ENCODE data around the gene TEAD1. TPM values are rescaled to one million over a fixed set of nuclear protein-coding genes. Genes with fewer than 3 reads are reported as not detected.

The TEAD1 gene
- total and polyA plus RNA-seq, 2 donors (not counting 1 experiment from before 2014, with no cell fraction given): 88.6 to 121 TPM

DNA sequence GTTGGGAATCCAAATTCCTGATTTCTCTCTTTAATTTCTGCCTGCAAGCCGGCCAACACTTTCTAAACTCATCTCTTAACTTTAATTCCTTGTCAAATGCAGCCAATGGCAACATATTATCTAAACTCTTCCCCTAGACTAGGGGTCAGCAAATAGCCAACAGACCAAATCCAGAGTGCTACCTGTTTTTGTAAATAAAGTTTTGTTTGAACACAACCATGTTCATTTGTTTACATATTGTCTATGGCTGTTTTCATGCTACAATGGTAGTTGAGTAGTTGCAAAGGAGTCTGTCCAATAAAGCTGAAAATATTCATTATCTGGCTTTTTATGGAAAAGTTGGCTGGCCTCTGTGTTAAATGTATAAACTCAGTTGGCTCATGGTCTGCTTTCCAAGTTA, 297.7 kb downstream of the TEAD1 start:
- Histone ChIP-seq H4K20me1 (ENCODE audit: control insufficient read depth, extremely low read depth, insufficient read depth, low read length) (no peaks in the 10 kb centered on the region), H3K9me3 (ENCODE audit: control insufficient read depth, insufficient read depth, low read depth, low read length) (no peaks in the 10 kb centered on the region), H3K27me3 (ENCODE audit: control insufficient read depth, insufficient read depth, low read length) (peaks cover 6% of the 10 kb centered on the region), H2AFZ (ENCODE audit: low read length) (no peak overlapping the region), H3K36me3 (ENCODE audit: control insufficient read depth, insufficient read depth, low read length) (no peaks in the 10 kb centered on the region), H3K79me2 (ENCODE audit: control insufficient read depth, insufficient read depth, low read length) (no peaks in the 10 kb centered on the region), H3K4me2 (ENCODE audit: extremely low read depth, insufficient read depth, low read length) (no peak overlapping the region), H3K4me3 (replicated peaks in 1 of 4; ENCODE audit: control extremely low read depth in 1 of 4, insufficient read depth in 1 of 4, low read depth in 3 of 4, low read length in 4 of 4) (no peak overlapping the region), H3K9ac (ENCODE audit: insufficient read depth, low read length) (no peak overlapping the region), H3K4me1 (ENCODE audit: control insufficient read depth, extremely low read depth, insufficient read depth, low read length) (no peaks in the 10 kb centered on the region), H3K27ac (ENCODE audit: insufficient read depth, low read length) (no peak overlapping the region)
- TF ChIP-seq CTCF (conservative IDR thresholded peaks at IDR 0.05 in 1 of 2, IDR thresholded peaks at IDR 0.05 in 1 of 2; ENCODE audit: low read depth in 1 of 2, low read length in 2 of 2) (no peak), EZH2 (IDR thresholded peaks at IDR 0.05; ENCODE audit: low read length, missing control alignments) (no peak)
- no peak for DNase-seq (ENCODE audit: low read depth in 2 of 2)

DNA sequence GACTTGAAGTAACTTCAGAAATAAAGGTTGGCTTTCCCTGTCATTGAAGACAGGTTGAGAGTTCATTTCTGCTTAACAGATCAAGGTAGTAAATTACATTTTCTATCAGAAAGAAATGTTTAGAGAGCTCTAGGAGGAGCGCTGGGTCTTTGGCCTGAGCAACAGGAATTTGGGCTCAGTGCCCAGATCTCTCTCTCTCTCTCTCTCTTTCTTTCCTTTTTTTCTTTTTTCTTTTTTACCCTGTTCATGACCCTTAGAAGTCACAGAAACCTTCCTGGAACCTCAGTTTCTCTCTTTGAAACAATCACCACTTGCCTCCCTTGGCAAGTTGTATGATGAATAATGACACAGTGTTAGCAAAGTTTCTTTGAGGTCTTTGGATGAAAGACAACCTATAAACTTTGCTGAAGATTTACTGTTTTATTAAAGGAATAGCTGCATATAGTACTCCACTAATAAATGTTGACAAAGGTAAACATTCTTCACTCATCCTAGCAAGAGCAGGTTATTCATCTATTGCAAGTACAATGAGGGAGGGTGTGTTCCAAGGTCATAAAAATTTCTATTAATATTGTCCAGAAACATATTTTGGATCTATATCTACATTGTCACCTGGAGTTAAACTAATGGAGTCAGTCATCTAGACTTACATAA, 299.4 kb downstream of the TEAD1 start:
- H2AFZ ChIP-seq (ENCODE audit: low read length): no peak overlapping the region
- H3K27ac ChIP-seq (ENCODE audit: insufficient read depth, low read length): no peak overlapping the region
- no peaks in the 10 kb centered on the region for H3K79me2 ChIP-seq (ENCODE audit: control insufficient read depth, insufficient read depth, low read length)
- DNase-seq (ENCODE audit: low read depth in 2 of 2): peak in 1 of 2 donors; percentile 27
- H3K4me1 ChIP-seq (ENCODE audit: control insufficient read depth, extremely low read depth, insufficient read depth, low read length): no peaks in the 10 kb centered on the region
- H4K20me1 ChIP-seq (ENCODE audit: control insufficient read depth, extremely low read depth, insufficient read depth, low read length): no peaks in the 10 kb centered on the region
- no peaks in the 10 kb centered on the region for H3K36me3 ChIP-seq (ENCODE audit: control insufficient read depth, insufficient read depth, low read length)
- H3K9ac ChIP-seq (ENCODE audit: insufficient read depth, low read length): no peak overlapping the region
- peaks cover 5% of the 10 kb centered on the region for H3K27me3 ChIP-seq (ENCODE audit: control insufficient read depth, insufficient read depth, low read length)
- TF ChIP-seq CTCF (conservative IDR thresholded peaks at IDR 0.05 in 1 of 2, IDR thresholded peaks at IDR 0.05 in 1 of 2; ENCODE audit: low read depth in 1 of 2, low read length in 2 of 2) (no peak), EZH2 (IDR thresholded peaks at IDR 0.05; ENCODE audit: low read length, missing control alignments) (no peak)
- H3K4me3 ChIP-seq (replicated peaks in 1 of 4; ENCODE audit: control extremely low read depth in 1 of 4, insufficient read depth in 1 of 4, low read depth in 3 of 4, low read length in 4 of 4): no peak overlapping the region
- no peaks in the 10 kb centered on the region for H3K9me3 ChIP-seq (ENCODE audit: control insufficient read depth, insufficient read depth, low read depth, low read length)
- no peak overlapping the region for H3K4me2 ChIP-seq (ENCODE audit: extremely low read depth, insufficient read depth, low read length)

GRCh38 chr11:12975195-12975594, 301.0 kb downstream of the TEAD1 start:
- Histone ChIP-seq H3K9me3 (ENCODE audit: control insufficient read depth, insufficient read depth, low read depth, low read length) (no peaks in the 10 kb centered on the region), H3K27me3 (ENCODE audit: control insufficient read depth, insufficient read depth, low read length) (peaks cover 9% of the 10 kb centered on the region), H2AFZ (ENCODE audit: low read length) (no peak overlapping the region), H3K9ac (ENCODE audit: insufficient read depth, low read length) (no peak overlapping the region), H4K20me1 (ENCODE audit: control insufficient read depth, extremely low read depth, insufficient read depth, low read length) (no peaks in the 10 kb centered on the region), H3K4me3 (replicated peaks in 1 of 4; ENCODE audit: control extremely low read depth in 1 of 4, insufficient read depth in 1 of 4, low read depth in 3 of 4, low read length in 4 of 4) (no peak overlapping the region), H3K36me3 (ENCODE audit: control insufficient read depth, insufficient read depth, low read length) (no peaks in the 10 kb centered on the region), H3K4me1 (ENCODE audit: control insufficient read depth, extremely low read depth, insufficient read depth, low read length) (no peaks in the 10 kb centered on the region), H3K4me2 (ENCODE audit: extremely low read depth, insufficient read depth, low read length) (no peak overlapping the region), H3K79me2 (ENCODE audit: control insufficient read depth, insufficient read depth, low read length) (no peaks in the 10 kb centered on the region), H3K27ac (ENCODE audit: insufficient read depth, low read length) (no peak overlapping the region)
- TF ChIP-seq CTCF (conservative IDR thresholded peaks at IDR 0.05 in 1 of 2, IDR thresholded peaks at IDR 0.05 in 1 of 2; ENCODE audit: low read depth in 1 of 2, low read length in 2 of 2): no peak
- no peak for TF ChIP-seq EZH2 (IDR thresholded peaks at IDR 0.05; ENCODE audit: low read length, missing control alignments)
- DNase-seq (ENCODE audit: low read depth in 2 of 2): no peak

Measured in fibroblast of lung (primary cell).